ENCODE results near the gene CASP12. TPM values are rescaled to one million over a fixed set of nuclear protein-coding genes. Genes with fewer than 3 reads are reported as not detected.

CASP12 gene
- total RNA-seq, 1 donor from 2014 or later: 1.6 TPM

DNA sequence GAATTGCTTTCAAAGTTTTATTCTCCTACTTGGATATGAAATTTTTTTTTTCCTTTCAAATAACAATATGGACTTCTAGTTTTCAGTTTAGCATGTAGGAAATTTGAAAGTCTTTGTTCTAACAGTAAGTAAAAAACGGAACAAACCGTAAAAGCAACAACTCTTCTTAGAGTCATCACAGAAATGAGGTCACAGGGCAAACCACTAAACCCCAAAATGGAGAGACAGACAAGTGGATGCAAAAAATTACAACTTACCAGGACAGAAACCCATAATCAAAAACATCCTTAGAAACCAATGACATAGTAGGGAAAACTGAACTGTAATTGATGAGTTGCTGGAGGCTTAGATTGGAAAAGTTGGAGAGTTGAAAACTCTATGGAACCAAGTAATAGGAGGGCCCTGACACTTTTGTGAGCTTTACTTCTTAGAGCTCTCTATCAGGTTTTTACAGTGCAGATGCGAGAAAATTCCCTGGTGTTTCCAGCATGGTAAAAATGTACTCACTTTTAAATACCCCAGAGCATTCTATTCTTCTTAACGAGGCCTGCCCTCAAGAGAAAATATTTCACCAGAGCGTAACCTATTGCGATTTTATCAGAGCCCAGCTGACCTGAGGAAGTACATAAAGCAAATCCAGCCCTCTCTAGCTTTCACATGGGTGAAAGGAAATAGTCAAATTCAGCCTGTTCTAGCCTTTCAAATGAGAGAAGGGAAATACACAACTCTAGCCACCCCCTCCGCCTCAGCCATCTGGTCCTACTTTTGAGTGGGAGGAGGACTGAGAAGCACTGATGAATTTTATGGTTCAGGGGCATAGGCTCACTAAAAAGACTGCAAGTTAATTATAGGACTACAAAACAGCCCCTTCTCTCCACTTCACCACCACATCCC is 39.1 kb downstream of the CASP12 start:
- H3K27me3 ChIP-seq (ENCODE audit: low read depth): no peaks in the 10 kb centered on the region
- H3K4me1 ChIP-seq: no peaks in the 10 kb centered on the region
- DNase-seq (no peak), ATAC-seq (peak in 1 of 2 donors; percentile 49)
- H3K36me3 ChIP-seq: no peaks in the 10 kb centered on the region
- intact Hi-C loops (cut with DNase I): no loop called here
- H3K27ac ChIP-seq: no peak overlapping the region
- H3K4me3 ChIP-seq: no peak overlapping the region
- no peaks in the 10 kb centered on the region for H3K9me3 ChIP-seq
- no peak for TF ChIP-seq CTCF (IDR thresholded peaks at IDR 0.05)

DNA sequence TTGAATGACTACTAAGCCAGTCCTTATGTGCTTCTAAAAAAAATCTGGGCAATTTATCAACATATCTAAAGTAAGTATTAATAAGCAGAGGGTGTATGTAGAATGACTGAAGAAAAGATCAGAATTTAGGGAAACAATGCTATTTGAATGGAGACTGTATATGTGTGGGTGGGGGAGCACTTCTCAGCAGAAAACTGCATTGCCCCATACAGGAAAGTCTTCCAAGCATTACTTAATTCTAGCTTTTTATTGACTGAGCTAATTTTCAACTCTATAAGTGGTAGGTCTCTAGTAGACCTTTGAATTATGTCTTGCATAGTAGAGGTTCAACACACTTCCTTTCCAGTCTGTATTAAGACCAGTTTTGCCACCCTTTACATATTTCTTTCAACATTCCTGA is 41.7 kb downstream of the CASP12 start:
- DNase-seq: no peak
- Histone ChIP-seq H3K27ac (no peak overlapping the region), H3K4me3 (no peak overlapping the region), H3K36me3 (no peaks in the 10 kb centered on the region), H3K27me3 (ENCODE audit: low read depth) (no peaks in the 10 kb centered on the region), H3K4me1 (no peaks in the 10 kb centered on the region), H3K9me3 (no peaks in the 10 kb centered on the region)
- no peak for TF ChIP-seq CTCF (IDR thresholded peaks at IDR 0.05)
- intact Hi-C loops (cut with DNase I): no loop called here
- ATAC-seq: peak; percentile 66 to 69

GRCh38 chr11:104855965-104856364 is 42.3 kb downstream of the CASP12 start:
- no peak for TF ChIP-seq CTCF (IDR thresholded peaks at IDR 0.05)
- intact Hi-C loops (cut with DNase I): no loop called here
- H3K27ac ChIP-seq: no peak overlapping the region
- no peaks in the 10 kb centered on the region for H3K4me1 ChIP-seq
- no peaks in the 10 kb centered on the region for H3K36me3 ChIP-seq
- H3K27me3 ChIP-seq (ENCODE audit: low read depth): no peaks in the 10 kb centered on the region
- ATAC-seq: peak in 1 of 2 donors; percentile 59
- no peak overlapping the region for H3K4me3 ChIP-seq
- no peaks in the 10 kb centered on the region for H3K9me3 ChIP-seq
- DNase-seq: no peak

DNA sequence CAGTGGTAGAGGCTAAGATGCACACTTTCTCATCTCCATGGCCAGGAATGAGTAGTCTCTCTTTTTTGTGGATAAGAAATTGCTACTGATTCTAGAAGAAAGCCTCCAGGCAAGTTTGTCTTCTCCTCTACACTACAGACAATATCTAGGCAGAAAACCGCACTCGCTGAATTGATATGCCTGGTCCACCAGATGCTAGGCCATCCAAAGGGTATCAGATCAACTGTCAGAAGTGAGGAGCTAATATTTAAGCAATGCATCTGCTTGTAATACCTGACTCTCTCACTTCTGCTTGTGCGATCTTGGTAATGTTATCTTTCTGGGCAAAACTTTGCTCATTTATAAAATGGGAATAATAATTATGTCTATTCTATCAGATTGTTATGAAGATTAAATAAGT is 45.0 kb downstream of the CASP12 start:
- intact Hi-C loops (cut with DNase I): no loop called here
- Histone ChIP-seq H3K4me3 (no peak overlapping the region), H3K4me1 (no peaks in the 10 kb centered on the region), H3K9me3 (no peaks in the 10 kb centered on the region), H3K36me3 (no peaks in the 10 kb centered on the region), H3K27ac (no peak overlapping the region), H3K27me3 (ENCODE audit: low read depth) (no peaks in the 10 kb centered on the region)
- ATAC-seq (no peak), DNase-seq (no peak)
- TF ChIP-seq CTCF (IDR thresholded peaks at IDR 0.05): no peak

DNA sequence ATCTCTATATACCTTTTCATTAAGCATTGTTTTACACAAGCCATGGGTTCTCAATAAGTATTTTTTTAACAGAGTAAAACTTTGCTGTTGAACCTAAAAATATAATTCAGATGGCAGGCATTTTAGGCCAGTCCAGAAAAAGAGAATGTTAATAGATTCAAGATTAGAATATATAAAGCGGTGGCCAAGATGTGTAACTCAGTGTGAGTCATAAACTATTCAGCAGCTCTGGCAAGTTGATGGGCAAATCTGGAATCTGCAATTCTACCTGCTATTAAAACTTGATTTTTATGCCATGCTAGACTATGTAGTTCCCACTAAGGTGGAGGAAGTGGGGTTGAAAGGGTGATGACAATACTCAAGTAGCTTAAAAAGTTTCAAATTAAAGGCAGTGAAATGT is 45.4 kb downstream of the CASP12 start:
- no peak for ATAC-seq
- no peak for DNase-seq
- Histone ChIP-seq H3K4me1 (no peaks in the 10 kb centered on the region), H3K27me3 (ENCODE audit: low read depth) (no peaks in the 10 kb centered on the region), H3K27ac (no peak overlapping the region), H3K36me3 (no peaks in the 10 kb centered on the region), H3K4me3 (no peak overlapping the region), H3K9me3 (no peaks in the 10 kb centered on the region)
- TF ChIP-seq CTCF (IDR thresholded peaks at IDR 0.05): no peak
- intact Hi-C loops (cut with DNase I): no loop called here
